Tongue (tissue), 2 donors: ENCODE data around the gene MICAL2. TPM values are rescaled to one million over a fixed set of nuclear protein-coding genes. Genes with fewer than 3 reads are reported as not detected.
A peak's percentile ranks its signal among the peaks of the same experiment; 100 is the strongest.

Experiments used
- DNase-seq: peaks from one replicate; pipeline ENCODE4 v3.0.0-alpha.2; 2015
- total RNA-seq: library from RNA; depleted of rRNA; stranded (reverse); fragments of >200 nt; gene quantifications from one replicate; pipeline ENCODE4 v1.2.3, GENCODE V29; 2014

Gene MICAL2
- total RNA-seq, 1 donor from 2014 or later: 16.9 TPM

- DNase-seq: no peak
Observed at GRCh38 chr11:12118949-12119348, 8.6 kb downstream of the MICAL2 start.

- no peak for DNase-seq
Observed at GRCh38 chr11:12119502-12119901, 9.1 kb downstream of the MICAL2 start.

DNA sequence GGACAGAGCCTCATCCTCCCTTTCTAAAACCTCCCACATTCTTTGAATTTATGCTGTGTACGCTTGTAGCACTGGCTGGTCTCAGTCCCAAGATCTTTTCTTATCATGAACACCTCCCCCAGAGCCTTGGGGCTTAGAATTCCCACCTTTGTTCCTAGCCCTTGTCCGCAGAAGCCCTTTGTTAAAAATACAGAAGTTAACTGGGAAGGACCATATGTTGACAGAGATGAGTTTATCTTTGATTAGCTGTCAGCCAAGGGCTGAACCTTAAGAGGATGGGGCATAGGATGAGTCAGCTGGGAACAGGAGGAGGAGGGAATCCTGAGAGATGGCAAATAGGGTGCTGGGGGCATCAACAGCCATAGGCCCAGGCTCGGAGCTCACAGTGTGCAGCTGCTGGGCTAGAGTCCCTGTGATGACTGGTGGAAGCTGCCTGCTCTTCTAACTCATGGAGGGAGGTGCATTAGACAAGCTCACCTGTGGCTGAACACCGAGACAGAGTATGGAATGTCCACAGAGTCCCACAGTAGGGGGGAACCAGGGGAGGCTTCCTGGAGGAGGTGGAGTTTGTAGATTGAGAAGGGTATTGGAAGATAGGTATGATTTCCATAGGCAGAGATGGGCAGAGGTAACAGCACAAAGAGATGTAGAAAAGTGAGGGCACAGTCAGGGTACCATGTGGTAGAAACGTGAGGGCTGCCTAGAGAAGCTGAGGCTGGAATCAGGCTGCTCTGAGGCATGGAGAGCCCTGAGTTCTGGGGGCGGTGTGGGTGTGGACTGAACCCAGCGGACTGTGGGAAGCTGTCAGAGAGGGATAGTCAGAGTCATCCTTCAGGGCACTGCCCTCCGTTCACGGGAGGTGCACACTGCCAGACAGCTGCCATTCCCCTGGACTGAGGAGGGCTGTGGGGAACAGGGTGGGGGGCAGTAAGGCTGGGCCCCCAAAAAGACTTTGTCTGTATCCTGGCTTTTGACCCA is 9.9 kb downstream of the MICAL2 start:
- DNase-seq: no peak

DNA sequence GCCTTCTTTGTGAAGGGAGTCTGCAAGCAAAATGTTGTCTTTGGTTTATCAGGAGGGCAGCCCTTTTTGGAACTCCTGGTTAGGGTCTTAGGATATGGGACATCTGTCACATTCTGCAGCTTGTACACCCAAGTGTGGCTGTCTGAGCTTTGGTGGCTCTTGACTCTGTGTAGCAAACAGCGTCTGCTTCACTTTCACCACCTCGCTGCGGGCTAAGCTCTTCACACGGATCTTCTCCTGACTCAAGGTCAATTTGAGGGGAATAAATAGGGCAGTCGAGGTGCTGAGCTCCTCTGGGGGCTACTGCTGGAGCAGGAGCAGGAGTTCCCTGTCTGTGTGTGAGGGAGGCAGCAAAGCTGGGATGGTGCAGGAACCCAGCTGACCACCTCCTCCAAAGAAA is 10.6 kb downstream of the MICAL2 start:
- no peak for DNase-seq

DNA sequence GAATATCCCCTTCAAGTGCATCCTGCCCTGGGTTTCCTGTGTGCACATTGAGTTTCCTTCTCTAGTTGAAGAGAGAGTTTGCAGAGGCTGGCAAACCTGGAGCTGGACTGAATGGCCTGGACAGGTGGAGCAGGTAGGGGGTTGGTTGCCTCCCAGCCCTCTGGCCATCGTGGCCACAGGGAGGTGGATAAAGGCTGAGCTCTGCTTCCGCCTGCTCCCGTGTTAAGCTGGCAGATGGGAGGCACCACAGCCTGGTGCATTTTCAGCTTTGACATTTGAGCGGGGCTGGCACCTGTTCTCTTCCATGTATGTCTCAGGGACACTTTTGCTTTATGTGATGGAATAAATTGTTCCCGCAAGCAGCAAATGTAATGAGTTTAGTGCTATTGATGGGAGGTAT is 11.1 kb downstream of the MICAL2 start:
- DNase-seq: peak; percentile 81

DNA sequence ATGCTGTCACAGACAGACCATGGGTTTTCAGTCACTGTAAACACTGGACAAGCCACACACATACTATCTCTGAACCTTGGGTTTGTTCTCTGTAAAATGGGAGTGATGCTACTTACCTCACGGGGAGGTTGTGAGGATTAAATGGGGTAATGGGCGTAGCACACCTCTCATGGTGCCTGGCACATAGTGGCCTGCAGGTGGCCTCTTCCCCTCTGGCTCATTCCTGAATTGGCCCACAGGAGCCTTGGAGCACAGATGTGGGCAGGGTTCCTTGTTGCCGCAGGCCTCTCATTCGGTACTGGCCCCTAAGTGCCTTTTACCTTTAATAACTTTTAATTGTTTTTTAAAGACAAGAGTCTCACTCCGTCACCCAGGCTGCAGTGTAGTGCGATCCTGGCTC is 11.7 kb downstream of the MICAL2 start:
- DNase-seq: no peak

GRCh38 chr11:12123273-12123672 is 12.9 kb downstream of the MICAL2 start:
- peak; percentile 56 for DNase-seq

DNA sequence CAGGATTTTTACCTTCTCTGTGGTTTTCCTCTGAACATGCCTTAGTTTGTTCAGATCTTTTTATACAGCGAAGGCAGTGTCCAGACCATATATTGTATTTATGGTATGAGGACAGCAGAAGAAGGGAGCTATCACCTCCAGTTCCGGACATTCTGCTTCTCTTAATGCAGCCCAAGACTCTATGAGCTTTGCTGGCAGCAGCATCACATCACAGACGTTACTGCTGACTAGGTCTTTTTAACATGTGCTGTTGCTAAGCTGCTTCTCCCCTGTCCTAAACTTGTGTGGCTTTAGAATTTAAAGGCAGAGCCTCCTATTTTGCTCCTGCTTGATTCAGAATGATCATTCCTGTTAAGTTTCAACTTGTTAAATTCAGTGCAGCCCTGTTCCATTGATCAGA is 13.4 kb downstream of the MICAL2 start:
- no peak for DNase-seq

- DNase-seq: no peak
Observed at GRCh38 chr11:12124306-12124705, 13.9 kb downstream of the MICAL2 start.

DNA sequence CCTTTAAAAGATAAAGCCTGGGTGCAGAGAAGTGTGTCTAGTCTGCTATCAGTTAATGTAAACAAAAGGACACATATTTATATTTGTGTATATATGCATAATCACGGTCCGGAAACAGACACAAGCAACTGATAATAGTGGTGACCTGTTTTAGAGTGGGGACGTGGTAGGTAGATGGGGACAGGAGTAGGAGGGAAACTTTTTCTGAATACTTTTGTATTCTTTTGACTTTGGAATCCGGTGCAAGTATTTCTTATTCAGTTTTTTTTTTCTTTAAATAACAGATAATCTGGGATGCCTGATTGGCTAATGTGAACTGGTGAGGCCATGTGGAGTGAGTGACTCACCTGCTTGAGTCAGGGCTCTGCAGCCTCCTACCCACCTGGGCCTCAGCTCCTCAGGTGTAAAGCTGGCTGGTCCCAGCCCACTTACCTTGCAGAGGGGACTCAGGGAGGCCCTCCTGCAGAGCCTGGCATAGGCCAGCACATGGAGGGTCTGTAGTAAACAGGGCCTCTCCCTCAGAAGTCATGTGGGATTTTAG is 15.3 kb downstream of the MICAL2 start:
- no peak for DNase-seq

- DNase-seq: no peak
Observed at GRCh38 chr11:12126344-12127019, 16.1 kb downstream of the MICAL2 start.

GRCh38 chr11:12127206-12127898 is 17.0 kb downstream of the MICAL2 start:
- DNase-seq: no peak

DNA sequence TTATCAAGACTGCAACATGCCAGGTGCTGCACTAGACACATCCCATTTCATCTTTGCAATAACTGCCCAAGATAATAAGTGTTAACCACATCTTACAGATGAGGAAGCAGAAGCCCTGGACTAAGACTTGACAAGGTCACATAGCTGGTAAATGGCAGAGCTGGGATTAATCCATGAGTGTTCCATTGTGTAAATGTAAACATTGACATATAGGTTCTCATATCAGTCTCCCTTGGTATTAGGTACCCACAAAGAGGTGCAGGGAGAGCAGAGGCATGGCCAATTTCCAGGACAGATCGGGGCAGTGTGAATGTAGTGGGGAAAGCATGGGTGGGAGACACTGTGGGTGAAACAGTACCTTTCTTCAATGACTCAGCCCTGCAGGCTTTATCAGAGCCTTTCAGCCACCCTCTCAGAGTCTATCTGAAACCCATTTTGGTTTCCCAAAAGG is 17.9 kb downstream of the MICAL2 start:
- no peak for DNase-seq

- no peak for DNase-seq
Observed at GRCh38 chr11:12129227-12129626, 18.8 kb downstream of the MICAL2 start.

DNA sequence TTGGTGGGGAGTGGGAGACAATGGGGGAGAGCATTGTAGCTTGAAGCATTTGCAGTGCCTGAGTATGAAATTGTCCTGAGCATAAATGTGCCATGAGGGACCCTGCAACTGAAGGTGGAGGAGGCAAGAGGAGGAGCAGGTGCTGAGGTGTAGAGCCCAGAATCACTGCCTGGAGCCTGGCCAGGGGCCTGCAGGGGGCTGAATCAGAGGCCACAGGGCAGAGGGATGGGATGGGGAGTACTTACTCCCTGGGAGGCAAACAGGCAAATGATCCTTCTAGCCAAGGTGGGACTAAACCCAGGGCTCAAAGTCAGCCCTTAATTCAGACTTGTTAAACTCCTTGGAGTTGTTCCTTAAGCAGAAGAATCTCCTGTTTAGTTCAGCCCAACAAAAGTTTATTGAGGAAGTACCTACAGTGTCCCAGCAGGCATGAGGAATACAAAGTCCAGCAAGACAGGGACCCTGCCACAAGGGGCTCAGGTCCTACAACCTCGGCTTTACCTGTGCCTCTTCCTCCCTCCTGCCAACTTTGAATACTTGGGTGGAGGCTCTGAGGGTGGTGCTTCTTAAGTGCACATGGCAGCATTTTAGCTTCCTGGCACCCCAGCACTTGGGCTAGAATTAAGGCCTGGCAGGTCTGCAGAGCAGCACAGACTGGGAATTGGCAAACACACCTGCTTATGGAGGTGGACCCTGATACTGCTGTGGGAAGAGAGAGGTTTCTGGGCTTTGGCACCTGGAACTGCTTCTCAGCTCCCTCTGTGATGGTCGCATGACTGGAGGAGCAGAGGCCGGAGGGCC is 20.0 kb downstream of the MICAL2 start:
- DNase-seq: no peak

- no peak for DNase-seq
Observed at GRCh38 chr11:12131943-12132789, 21.8 kb downstream of the MICAL2 start.

DNA sequence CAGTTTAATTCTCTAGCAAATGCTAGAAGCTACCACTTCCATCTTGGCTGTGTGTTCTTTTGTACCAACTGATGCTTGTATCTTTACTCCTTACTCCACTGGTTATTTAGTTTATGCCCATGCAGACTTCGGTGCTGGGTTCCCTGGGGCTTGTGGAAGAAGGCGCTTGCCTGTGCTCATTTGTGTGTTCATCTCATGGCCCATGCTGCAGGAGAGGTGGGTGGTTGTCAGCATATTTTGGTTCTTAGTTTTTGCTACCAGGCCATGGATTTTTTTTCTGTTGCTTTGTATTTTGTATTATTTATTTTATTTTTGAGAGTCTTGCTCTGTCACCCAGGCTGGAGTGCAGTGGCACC is 22.4 kb downstream of the MICAL2 start:
- DNase-seq: no peak

DNA sequence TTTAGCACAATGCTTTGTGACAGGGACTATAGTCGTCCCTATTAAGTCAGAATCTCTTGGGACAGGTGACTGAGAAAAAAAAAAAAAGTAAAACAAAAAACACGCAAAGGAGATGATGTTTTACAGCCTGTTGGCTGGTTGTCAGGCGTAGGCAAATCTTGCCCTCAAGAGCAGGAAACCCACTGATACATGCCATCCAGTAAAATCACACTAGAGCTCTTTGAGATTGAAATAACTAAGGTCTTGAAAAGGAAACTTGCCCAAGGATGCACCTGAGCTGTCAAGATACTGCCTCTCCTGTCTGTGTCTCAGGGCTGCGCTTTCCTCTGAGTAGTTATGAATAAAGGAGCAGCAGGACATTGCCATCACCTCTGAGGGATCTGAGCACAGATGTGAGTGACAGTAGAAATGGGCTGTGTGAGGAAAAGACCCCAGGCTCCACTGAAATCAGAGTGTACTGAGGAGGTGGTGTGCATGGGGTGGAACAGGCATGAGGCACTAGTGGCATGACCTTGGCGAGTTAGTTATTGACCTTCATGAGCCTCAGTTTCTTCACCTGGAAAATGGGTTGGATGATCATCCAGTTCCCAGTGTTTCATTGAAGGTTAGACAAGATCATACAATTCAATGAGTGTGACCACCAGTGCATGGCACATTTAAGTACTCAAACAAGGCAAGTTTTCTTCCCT is 23.3 kb downstream of the MICAL2 start:
- DNase-seq: no peak

DNA sequence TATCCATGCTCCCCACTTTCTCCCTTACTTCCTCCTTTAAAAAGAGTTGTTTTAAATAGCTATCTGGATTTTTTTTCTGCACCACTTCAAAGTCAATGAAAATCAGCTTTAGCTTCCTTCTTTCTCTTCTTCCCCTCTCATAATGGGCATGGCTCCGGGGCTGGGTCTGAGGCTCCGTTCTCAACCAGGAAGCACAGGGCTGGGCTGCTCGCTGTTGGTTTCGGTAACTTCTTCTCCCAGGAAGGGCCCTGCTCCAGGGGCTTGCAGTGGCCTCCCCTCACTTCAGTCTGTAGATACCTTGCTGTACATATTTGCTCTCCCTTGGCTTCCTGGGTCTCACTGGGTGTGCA is 23.8 kb downstream of the MICAL2 start:
- no peak for DNase-seq

- no peak for DNase-seq
Observed at GRCh38 chr11:12135185-12135584, 24.8 kb downstream of the MICAL2 start.
